Heart right ventricle (tissue), 16 donors: ENCODE results near the gene TCTN1. TPM values are rescaled to one million over a fixed set of nuclear protein-coding genes. Genes with fewer than 3 reads are reported as not detected.

Experiments used
- ATAC-seq, 8 donors: fragments of 200-7000 bp; cut with Tn5 transposase; one replicate each; pipeline ENCODE4 v1.9.1; 2020; ENCODE audit warnings: mild to moderate bottlenecking in 8 of 8, moderate library complexity in 8 of 8, moderate number of reproducible peaks in 1 of 8
- DNase-seq, 2 donors: peaks; one replicate each; pipeline ENCODE4 v3.0.0-alpha.2; 2020
- H3K27ac ChIP-seq, 10 donors: fragments of 200-600 bp; sonication (generic) in 2 of 10; one replicate each; pipeline versions ENCODE4 v1.5.0 to v1.8.0; 2020 to 2022; ENCODE audit warnings: mild to moderate bottlenecking in 3 of 10
- H3K27me3 ChIP-seq, 7 donors: fragments of 200-600 bp; one replicate each; pipeline ENCODE4 v1.8.0; 2021 to 2022; ENCODE audit warnings: mild to moderate bottlenecking in 2 of 7
- H3K36me3 ChIP-seq, 9 donors: fragments of 200-600 bp; sonication (generic) in 1 of 9; one replicate each; pipeline versions ENCODE4 v1.5.0 to v1.8.0; 2020 to 2022; ENCODE audit warnings: mild to moderate bottlenecking in 2 of 9
- H3K4me1 ChIP-seq, 9 donors: fragments of 200-600 bp; sonication (generic) in 1 of 9; one replicate each; pipeline versions ENCODE4 v1.5.0 to v1.8.0; 2020 to 2022; ENCODE audit warnings: mild to moderate bottlenecking in 4 of 9
- H3K4me3 ChIP-seq, 10 donors: fragments of 200-600 bp; sonication (generic) in 2 of 10; one replicate each; pipeline versions ENCODE4 v1.5.0 to v1.8.0; 2020 to 2022; ENCODE audit warnings: mild to moderate bottlenecking in 7 of 10, moderate library complexity in 2 of 10
- H3K9me3 ChIP-seq, 11 donors: fragments of 200-600 bp in 10 of 11; sonication (generic) in 2 of 11; one replicate each; pipeline versions ENCODE4 v1.5.0 to v1.8.0; 2013 to 2022; ENCODE audit warnings: mild to moderate bottlenecking in 2 of 11, control low read depth in 1 of 11, moderate library complexity in 1 of 11
- CTCF ChIP-seq, 9 donors: fragments of 200-600 bp; sonication (generic) in 2 of 9; IDR thresholded peaks; one replicate each; pipeline versions ENCODE4 v1.5.0 to v1.8.0; 2021 to 2022; ENCODE audit warnings: antibody characterized with exemption in 9 of 9, mild to moderate bottlenecking in 5 of 9, moderate library complexity in 1 of 9
- WGBS, 2 donors: extraction: QIAGEN DNeasy Blood & Tissue Kit; methylation state at CpG; one replicate each; pipeline ENCODE4 v1.1.7; 2013; ENCODE audit warnings: inconsistent platforms in 1 of 2; 5-methylcytosine and 5-hydroxymethylcytosine counted together
- intact Hi-C, 10 donors: fragments of 100-400 bp; cut with DNase I; formaldehyde crosslinking; loops; one replicate each; pipeline versions ENCODE4 v1.11.1 to v1.14.2; 2022
- polyA plus RNA-seq, 2 donors: library from polyadenylated mRNA; stranded (reverse); fragments of 200-250 nt; gene quantifications; one replicate each; pipeline ENCODE4 v1.2.3, GENCODE V29; 2013
- total RNA-seq, 10 donors: library from RNA; stranded (reverse); fragmentation: NEBNext Ultra II Directional in 3 of 10; extraction: Animal tissue kit (Norgen Biotek cat#: 25700) in 3 of 10; gene quantifications; one replicate each; pipeline versions ENCODE4 v1.2.1 to v1.2.4, GENCODE V29; 2021 to 2023
- donor health status: Arrhythmogenic right ventricular cardiomyopathy.
- donor health status: ischemic (EF 13 %, LVEDD 7.1; RV severe dilation, severe dysfunction).
- donor health status: healthy with polysubstance abuse.
- donor health status: DM: no; HTN: yes; CAD: no.
- donor health status: DM: no; HTN: no; CAD: no.
- donor health status: ischemic (EF 25% LVEDD 6.9; RV normal size, moderate dysfunction).
- donor health status: ischemic (EF 25% LVEDD 5.7; RV mildly dilated, moderate dysfunction).
- donor health status: healthy.
- donor health status: DM: yes; HTN: yes; CAD: no.
- donor health status: Ischemic cardiomyopathy.
- donor health status: ischemic (EF 35%, LVEDD 5.7; RV mildly dilated, moderate dysfunction).
- donor health status: nonischemic (EF 11% LVEDD 7.7; RV severe dilation, severe dysfunction).
- donor health status: DM: yes; HTN: yes; CAD: no.
- donor health status: PGD.
- donor health status: ischemic (EF 29% LVEDD 5.4; RV normal size, mild dysfunction).
- donor health status: nonischemic (EF 23%, LVEDD 6.1; RV moderate dilation, normal function).

TCTN1 gene
- total and polyA plus RNA-seq, 12 donors = 14.2 to 49.6 (median 25.2) TPM

GRCh38 chr12:110657747-110658146 lies 43.8 kb downstream of the TCTN1 start:
- Histone ChIP-seq H3K4me3 (no peak overlapping the region), H3K9me3 (no peaks in the 10 kb centered on the region), H3K4me1 (peaks cover 0 to 18% (median 10%) of the 10 kb centered on the region in 9 donors), H3K27me3 (no peaks in the 10 kb centered on the region), H3K27ac (peak overlapping the region in 1 of 10 donors; percentile 36), H3K36me3 (peaks cover 0 to 76% (median 5%) of the 10 kb centered on the region in 9 donors)
- no peak for DNase-seq
- WGBS, 2 donors = 79 to 85% methylated on average over 9 of the region's 9 CpGs
- ATAC-seq = peak in 3 of 8 donors; percentile 24 to 32 (median 28)
- intact Hi-C loops = no loop called here
- no peak for TF ChIP-seq CTCF (IDR thresholded peaks at IDR 0.05)

DNA sequence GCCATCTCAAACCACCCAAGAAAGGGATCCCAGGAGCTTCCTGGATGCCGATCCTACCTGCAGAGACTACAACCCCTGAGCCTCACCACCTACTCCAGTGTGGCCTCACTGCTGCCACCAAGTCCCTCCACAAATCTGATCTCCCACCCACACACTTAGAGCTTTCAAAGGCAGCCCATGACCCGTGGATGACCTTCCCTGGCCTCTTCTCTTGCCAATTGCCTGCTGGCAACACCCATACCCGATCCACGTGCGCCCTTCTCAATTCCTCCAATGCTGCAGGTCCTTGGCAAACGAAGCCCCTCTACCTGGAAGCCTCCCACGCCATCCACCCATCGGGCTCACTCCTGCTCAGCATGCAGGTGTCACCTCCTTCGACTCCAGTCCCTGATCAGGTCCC lies 44.3 kb downstream of the TCTN1 start:
- Histone ChIP-seq H3K4me1 (peaks cover 0 to 19% (median 10%) of the 10 kb centered on the region in 9 donors), H3K36me3 (peaks cover 0 to 72% (median 5%) of the 10 kb centered on the region in 9 donors), H3K27me3 (no peaks in the 10 kb centered on the region), H3K4me3 (no peak overlapping the region), H3K27ac (peak overlapping the region in 1 of 10 donors; percentile 36), H3K9me3 (no peaks in the 10 kb centered on the region)
- intact Hi-C loops = no loop called here
- no peak for TF ChIP-seq CTCF (IDR thresholded peaks at IDR 0.05)
- WGBS, 2 donors = 78 to 81% methylated on average over 9 of the region's 9 CpGs
- peak in 1 of 8 donors; percentile 18 for ATAC-seq
- no peak for DNase-seq

- ATAC-seq = no peak
- DNase-seq = no peak
- no peaks in the 10 kb centered on the region for H3K27me3 ChIP-seq
- peaks cover 0 to 19% (median 10%) of the 10 kb centered on the region in 9 donors for H3K4me1 ChIP-seq
- 76 to 82% methylated on average over 3 of the region's 3 CpGs for WGBS, 2 donors
- H3K27ac ChIP-seq = no peak overlapping the region
- intact Hi-C loops = no loop called here
- peaks cover 0 to 66% (median 5%) of the 10 kb centered on the region in 9 donors for H3K36me3 ChIP-seq
- no peak for TF ChIP-seq CTCF (IDR thresholded peaks at IDR 0.05)
- no peak overlapping the region for H3K4me3 ChIP-seq
- peaks cover 0 to under 1% (median 0%) of the 10 kb centered on the region in 11 donors for H3K9me3 ChIP-seq
Measured at GRCh38 chr12:110658878-110659277, 44.9 kb downstream of the TCTN1 start.

DNA sequence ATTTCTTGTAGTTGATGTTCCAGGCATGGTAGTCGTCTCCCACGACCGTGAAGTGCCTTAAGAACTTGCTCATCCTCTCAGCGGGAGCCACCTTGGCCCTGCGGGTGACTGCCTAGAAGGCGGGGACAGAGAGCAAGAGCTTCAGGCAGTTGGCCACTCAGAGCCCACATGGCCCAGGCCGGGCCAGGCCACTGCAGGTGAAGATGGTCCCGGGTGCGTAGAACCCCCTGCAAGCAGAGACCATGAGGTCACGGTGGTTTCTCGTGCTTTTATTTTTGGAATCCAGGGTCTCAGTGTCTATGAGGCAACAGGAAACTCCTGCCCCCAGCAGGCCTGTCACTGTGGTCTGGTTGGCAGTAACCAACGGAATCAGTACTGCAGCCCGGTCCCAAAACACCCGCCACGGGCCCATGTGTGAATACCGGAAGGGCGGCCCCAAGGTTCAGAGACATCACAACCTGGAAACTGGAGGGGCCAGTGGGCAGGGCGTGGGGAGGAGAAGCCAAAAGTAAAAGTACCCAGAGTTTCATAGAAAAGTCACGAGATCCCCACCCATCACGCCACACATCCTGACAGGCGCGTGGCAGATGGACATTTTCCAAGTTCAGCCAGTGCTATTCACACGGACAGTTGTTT lies 47.5 kb downstream of the TCTN1 start:
- H3K36me3 ChIP-seq = peaks cover 0 to 51% (median 17%) of the 10 kb centered on the region in 9 donors
- peak in 1 of 2 donors; percentile 18 for DNase-seq
- intact Hi-C loops = no loop called here
- peaks cover 0 to 26% (median 17%) of the 10 kb centered on the region in 11 donors for H3K9me3 ChIP-seq
- peaks cover 0 to 19% (median 10%) of the 10 kb centered on the region in 9 donors for H3K4me1 ChIP-seq
- WGBS, 2 donors = 70 to 83% methylated on average over 23 of the region's 23 CpGs
- peak in 7 of 8 donors; percentile 27 to 75 (median 42) for ATAC-seq
- H3K27ac ChIP-seq = no peak overlapping the region
- H3K4me3 ChIP-seq = peak overlapping the region in 1 of 10 donors; percentile 8
- no peak for TF ChIP-seq CTCF (IDR thresholded peaks at IDR 0.05)
- no peaks in the 10 kb centered on the region for H3K27me3 ChIP-seq
